ENCODE results near the gene C9orf50.

- TF ChIP-seq CTCF (IDR thresholded peaks at IDR 0.05) (no peak), POLR2A (IDR thresholded peaks at IDR 0.05) (no peak)
Measured at GRCh38 chr9:129594632-129595031, 26.3 kb downstream of the C9orf50 start.
